ENCODE measurements around the gene MIER3. TPM values are rescaled to one million over a fixed set of nuclear protein-coding genes. Genes with fewer than 3 reads are reported as not detected.

The MIER3 gene
- total and polyA plus RNA-seq, 2 experiments from 2014 or later, result 5.3 to 20.0 TPM

- Histone ChIP-seq H3K27ac (no peak overlapping the region), H3K4me1 (ENCODE audit: insufficient read depth) (peaks cover 14% of the 10 kb centered on the region), H3K79me2 (ENCODE audit: insufficient read depth) (peaks cover 56% of the 10 kb centered on the region), H3F3A (ENCODE audit: insufficient read depth) (peaks cover 22% of the 10 kb centered on the region; the same call in 1 of the 2 replicates), H3K9me3 (ENCODE audit: low read depth) (no peaks in the 10 kb centered on the region), H3K4me2 (ENCODE audit: unreplicated experiment) (no peak overlapping the region), H3K36me3 (ENCODE audit: low read depth) (peaks cover 32% of the 10 kb centered on the region), H3K9ac (no peak overlapping the region), H3K4me3 (no peak overlapping the region), H4K20me1 (ENCODE audit: insufficient read depth) (peaks cover 5% of the 10 kb centered on the region; the same call in 1 of the 2 replicates), H2AFZ (no peak overlapping the region), H3K27me3 (replicated peaks; ENCODE audit: insufficient read depth) (no peaks in the 10 kb centered on the region), H3K9me2 (ENCODE audit: insufficient read depth) (no peaks in the 10 kb centered on the region)
- no peak for DNase-seq
- in situ Hi-C loops (cut with MboI), result loop anchor here (10.0 kb wide), 1 partner anchor 268 kb away; no protein-coding TSS in a partner anchor
- TF ChIP-seq EZH2 (IDR thresholded peaks at IDR 0.05; ENCODE audit: insufficient read depth, poor library complexity, severe bottlenecking) (no peak), EZH2phosphoT487 (IDR thresholded peaks at IDR 0.05; ENCODE audit: insufficient read depth, low read depth) (no peak)
Measured at GRCh38 chr5:56947052-56947451, 4.9 kb downstream of the MIER3 start.

- Histone ChIP-seq H4K20me1 (ENCODE audit: insufficient read depth) (no peaks in the 10 kb centered on the region), H3K4me2 (ENCODE audit: unreplicated experiment) (no peak overlapping the region), H3K9me2 (ENCODE audit: insufficient read depth) (no peaks in the 10 kb centered on the region), H3K9ac (no peak overlapping the region), H3K4me1 (ENCODE audit: insufficient read depth) (peaks cover 8% of the 10 kb centered on the region), H3F3A (ENCODE audit: insufficient read depth) (0 out of 2 replicates have a peak, but pooled peaks cover 10% of the 10 kb centered on the region), H3K27ac (no peak overlapping the region), H3K9me3 (ENCODE audit: low read depth) (no peaks in the 10 kb centered on the region), H3K79me2 (ENCODE audit: insufficient read depth) (peaks cover 30% of the 10 kb centered on the region), H3K36me3 (ENCODE audit: low read depth) (peaks cover 62% of the 10 kb centered on the region), H3K27me3 (replicated peaks; ENCODE audit: insufficient read depth) (no peaks in the 10 kb centered on the region), H3K4me3 (no peak overlapping the region), H2AFZ (no peak overlapping the region)
- DNase-seq, result peak; percentile 81
- no peak for TF ChIP-seq EZH2 (IDR thresholded peaks at IDR 0.05; ENCODE audit: insufficient read depth, poor library complexity, severe bottlenecking)
- no peak for TF ChIP-seq EZH2phosphoT487 (IDR thresholded peaks at IDR 0.05; ENCODE audit: insufficient read depth, low read depth)
- in situ Hi-C loops (cut with MboI), result loop anchor here (10.0 kb wide), 1 partner anchor 273 kb away; no protein-coding TSS in a partner anchor
- WGBS, 2 experiments (ENCODE audit: low coverage in 1 of 2, low lambda C conversion rate in 2 of 2, missing lambda C conversion rate in 2 of 2), result 0 to 4% methylated on average over 1 of the region's 1 CpG
Measured at GRCh38 chr5:56941981-56942380, 9.9 kb downstream of the MIER3 start.

- Histone ChIP-seq H3K27me3 (replicated peaks; ENCODE audit: insufficient read depth) (no peaks in the 10 kb centered on the region), H3K9me3 (ENCODE audit: low read depth) (no peaks in the 10 kb centered on the region), H3K27ac (no peak overlapping the region), H3K9me2 (ENCODE audit: insufficient read depth) (no peaks in the 10 kb centered on the region), H3K9ac (no peak overlapping the region), H3K4me1 (ENCODE audit: insufficient read depth) (peaks cover 8% of the 10 kb centered on the region), H3K79me2 (ENCODE audit: insufficient read depth) (peaks cover 18% of the 10 kb centered on the region; the same call in 1 of the 2 replicates), H3F3A (ENCODE audit: insufficient read depth) (0 out of 2 replicates have a peak, but pooled peaks cover 10% of the 10 kb centered on the region), H2AFZ (no peak overlapping the region), H3K36me3 (ENCODE audit: low read depth) (peaks cover 68% of the 10 kb centered on the region), H4K20me1 (ENCODE audit: insufficient read depth) (no peaks in the 10 kb centered on the region), H3K4me3 (no peak overlapping the region), H3K4me2 (ENCODE audit: unreplicated experiment) (no peak overlapping the region)
- in situ Hi-C loops (cut with MboI), result no loop called here
- 100% methylated on average over 1 of the region's 1 CpG for WGBS, 2 experiments (ENCODE audit: low coverage in 1 of 2, low lambda C conversion rate in 2 of 2, missing lambda C conversion rate in 2 of 2)
- no peak for DNase-seq
- TF ChIP-seq EZH2 (IDR thresholded peaks at IDR 0.05; ENCODE audit: insufficient read depth, poor library complexity, severe bottlenecking), result no peak
- TF ChIP-seq EZH2phosphoT487 (IDR thresholded peaks at IDR 0.05; ENCODE audit: insufficient read depth, low read depth), result no peak
Measured at GRCh38 chr5:56938858-56939257, 13.1 kb downstream of the MIER3 start.

GRCh38 chr5:56934325-56934724, 17.6 kb downstream of the MIER3 start:
- no peaks in the 10 kb centered on the region for H3K4me1 ChIP-seq (ENCODE audit: insufficient read depth)
- H3F3A ChIP-seq (ENCODE audit: insufficient read depth), result 0 out of 2 replicates have a peak, but pooled peaks cover 4% of the 10 kb centered on the region
- no peaks in the 10 kb centered on the region for H3K9me3 ChIP-seq (ENCODE audit: low read depth)
- no peak overlapping the region for H3K9ac ChIP-seq
- no peak overlapping the region for H2AFZ ChIP-seq
- DNase-seq, result no peak
- TF ChIP-seq EZH2 (IDR thresholded peaks at IDR 0.05; ENCODE audit: insufficient read depth, poor library complexity, severe bottlenecking) (no peak), EZH2phosphoT487 (IDR thresholded peaks at IDR 0.05; ENCODE audit: insufficient read depth, low read depth) (no peak)
- no peak overlapping the region for H3K4me3 ChIP-seq
- H4K20me1 ChIP-seq (ENCODE audit: insufficient read depth), result no peaks in the 10 kb centered on the region
- no peaks in the 10 kb centered on the region for H3K27me3 ChIP-seq (replicated peaks; ENCODE audit: insufficient read depth)
- H3K4me2 ChIP-seq (ENCODE audit: unreplicated experiment), result no peak overlapping the region
- in situ Hi-C loops (cut with MboI), result no loop called here
- H3K36me3 ChIP-seq (ENCODE audit: low read depth), result peaks cover 96% of the 10 kb centered on the region
- no peak overlapping the region for H3K27ac ChIP-seq
- H3K79me2 ChIP-seq (ENCODE audit: insufficient read depth), result 0 out of 2 replicates have a peak, but pooled peaks cover 6% of the 10 kb centered on the region
- no peaks in the 10 kb centered on the region for H3K9me2 ChIP-seq (ENCODE audit: insufficient read depth)
- WGBS, 2 experiments (ENCODE audit: low coverage in 1 of 2, low lambda C conversion rate in 2 of 2, missing lambda C conversion rate in 2 of 2), result 91 to 93% methylated on average over 1 of the region's 1 CpG
